Fibroblast of pulmonary artery (primary cell): ENCODE results near the gene PBRM1.

Experiments used
- DNase-seq: peaks from one replicate; pipeline ENCODE4 v3.0.0-alpha.2; 2010; ENCODE audit warnings: low read depth
- H3K4me3 ChIP-seq: replicated peaks from 2 replicates; pipeline ENCODE4 v1.5.1; 2011; ENCODE audit warnings: low read depth, mild to moderate bottlenecking, control low read depth, low read length, moderate library complexity
- CTCF ChIP-seq: IDR thresholded peaks from 2 replicates; pipeline ENCODE4 v1.5.1; 2011; ENCODE audit warnings: mild to moderate bottlenecking, control low read depth, low read length, inconsistent platforms; ENCODE audit errors: missing control alignments

Gene PBRM1

GRCh38 chr3:52712291-52713212 is 26.8 kb upstream of the PBRM1 start:
- no peak for DNase-seq

GRCh38 chr3:52710512-52710911 is 24.8 kb upstream of the PBRM1 start:
- no peak for TF ChIP-seq CTCF
- no peak overlapping the region for H3K4me3 ChIP-seq
- no peak for DNase-seq

More at GRCh38 chr3:52712291-52713212, 26.8 kb upstream of the PBRM1 start:
- H3K4me3 ChIP-seq = no peak overlapping the region
- TF ChIP-seq CTCF = no peak

- no peak for DNase-seq
- no peak for TF ChIP-seq CTCF
- no peak overlapping the region for H3K4me3 ChIP-seq
Measured at GRCh38 chr3:52707585-52707984, 21.9 kb upstream of the PBRM1 start.

- H3K4me3 ChIP-seq = peak within 1 kb of the TSS; percentile 83
- no peak for TF ChIP-seq CTCF
- peak; percentile 86 for DNase-seq
Measured at GRCh38 chr3:52705688-52706686, 20.3 kb upstream of the PBRM1 start, which contains the start of the genes GLT8D1 and SPCS1. TSS of gene GLT8D1 (minus strand) at chr3:52705791. CDS start at chr3:52700460, 5,331 bp downstream. TSS of gene SPCS1 (plus strand) at chr3:52706106. CDS start at chr3:52706247, 141 bp downstream.

- DNase-seq = no peak
- TF ChIP-seq CTCF = no peak
- H3K4me3 ChIP-seq = peak overlapping the region; percentile 83
Measured at GRCh38 chr3:52705438-52705687, 19.6 kb upstream of the PBRM1 start.

- peak overlapping the region; percentile 83 for H3K4me3 ChIP-seq
- no peak for TF ChIP-seq CTCF
- peak; percentile 25 for DNase-seq
Measured at GRCh38 chr3:52704611-52705437, 19.1 kb upstream of the PBRM1 start.
